GM23338 (cell line): ENCODE measurements around the gene CFAP97. TPM values are rescaled to one million over a fixed set of nuclear protein-coding genes. Genes with fewer than 3 reads are reported as not detected.
"Not testable (repeated sequence)": the region's sequence is repeated elsewhere in the genome, so short reads cannot be mapped to it uniquely, and the experiment has no call there.

Source experiments
- ATAC-seq: fragments of 200-7000 bp; cut with Tn5 transposase; 3 replicates; pipeline ENCODE4 v1.9.1; 2020
- DNase-seq: peaks from one replicate; pipeline ENCODE4 v3.0.0-alpha.2; 2015; ENCODE audit warnings: low spot score
- H2AFZ ChIP-seq: fragments of 200-600 bp; sonication (generic); 2 replicates; pipeline ENCODE4 v1.8.0; 2016; ENCODE audit warnings: antibody characterized with exemption, mild to moderate bottlenecking, moderate library complexity
- H3F3A ChIP-seq: fragments of 200-600 bp; sonication (generic); replicated peaks from 2 replicates; pipeline ENCODE4 v1.8.0; 2017; ENCODE audit warnings: antibody characterized with exemption, mixed run types, low read depth
- H3K27ac ChIP-seq: fragments of 200-600 bp; sonication (generic); 2 replicates; pipeline ENCODE4 v1.6.1; 2016; ENCODE audit warnings: low read depth
- H3K27me3 ChIP-seq: fragments of 200-600 bp; sonication (generic); 2 replicates; pipeline ENCODE4 v1.8.0; 2016; ENCODE audit warnings: mild to moderate bottlenecking, mixed run types, moderate library complexity; ENCODE audit not compliant: insufficient read depth
- H3K36me3 ChIP-seq: fragments of 200-600 bp; sonication (generic); 2 replicates; pipeline ENCODE4 v1.8.0; 2016; ENCODE audit warnings: mild to moderate bottlenecking; ENCODE audit not compliant: insufficient read depth
- H3K4me1 ChIP-seq: fragments of 200-600 bp; sonication (generic); 2 replicates; pipeline ENCODE4 v1.8.0; 2016; ENCODE audit warnings: mild to moderate bottlenecking, moderate library complexity; ENCODE audit not compliant: insufficient read depth
- H3K4me2 ChIP-seq: fragments of 200-600 bp; sonication (generic); 2 replicates; pipeline ENCODE4 v1.7.1; 2017; ENCODE audit warnings: mixed run types
- H3K4me3 ChIP-seq: fragments of 200-600 bp; sonication (generic); 2 replicates; pipeline ENCODE4 v1.6.1; 2016; ENCODE audit warnings: mixed run types
- H3K79me2 ChIP-seq: fragments of 200-600 bp; sonication (generic); replicated peaks from 2 replicates; pipeline ENCODE4 v1.8.0; 2017; ENCODE audit warnings: mild to moderate bottlenecking; ENCODE audit not compliant: insufficient read depth
- H3K9me2 ChIP-seq: fragments of 200-600 bp; sonication (generic); 2 replicates; pipeline ENCODE4 v1.8.0; 2017; ENCODE audit not compliant: insufficient read depth
- H4K20me1 ChIP-seq: fragments of 200-600 bp; sonication (generic); replicated peaks from 2 replicates; pipeline ENCODE4 v1.8.0; 2017; ENCODE audit warnings: mild to moderate bottlenecking; ENCODE audit not compliant: insufficient read depth
- H3K27ac Mint-ChIP-seq: 2 replicates; pipeline ENCODE4 v1.8.0; 2020; ENCODE audit warnings: inconsistent platforms, mild to moderate bottlenecking, moderate library complexity, mixed read lengths
- H3K27me3 Mint-ChIP-seq: 3 replicates; pipeline ENCODE4 v1.8.0; 2022; ENCODE audit warnings: low read depth, mild to moderate bottlenecking, moderate library complexity, mixed read lengths, inconsistent platforms; ENCODE audit not compliant: insufficient read depth, poor library complexity
- H3K36me3 Mint-ChIP-seq: 3 replicates; pipeline ENCODE4 v1.8.0; 2021; ENCODE audit warnings: low read depth, mild to moderate bottlenecking, inconsistent platforms, moderate library complexity, mixed read lengths
- H3K4me1 Mint-ChIP-seq: 3 replicates; pipeline ENCODE4 v1.8.0; 2020; ENCODE audit warnings: mild to moderate bottlenecking, inconsistent platforms, mixed read lengths
- H3K4me3 Mint-ChIP-seq: 3 replicates; pipeline ENCODE4 v1.8.0; 2021; ENCODE audit warnings: moderate library complexity, mild to moderate bottlenecking, inconsistent platforms, mixed read lengths
- H3K9me3 Mint-ChIP-seq: 3 replicates; pipeline ENCODE4 v1.8.0; 2020; ENCODE audit warnings: moderate library complexity, mild to moderate bottlenecking, inconsistent platforms, mixed read lengths
- EZH2 ChIP-seq: fragments of 200-600 bp; sonication (generic); IDR thresholded peaks from one replicate; pipeline ENCODE4 v1.8.0; 2017; ENCODE audit warnings: antibody characterized with exemption, mild to moderate bottlenecking, low read depth; ENCODE audit not compliant: unreplicated experiment
- EZH2phosphoT487 ChIP-seq: fragments of 200-600 bp; sonication (generic); IDR thresholded peaks from one replicate; pipeline ENCODE4 v1.8.1; 2018; ENCODE audit warnings: antibody characterized with exemption; ENCODE audit not compliant: unreplicated experiment
- NANOG ChIP-seq: IDR thresholded peaks from 2 replicates; pipeline ENCODE4 v1.6.1; 2016; ENCODE audit warnings: antibody characterized with exemption, borderline replicate concordance
- POLR2AphosphoS5 ChIP-seq: IDR thresholded peaks from 2 replicates; pipeline ENCODE4 v1.6.1; 2016; ENCODE audit warnings: antibody characterized with exemption, low read depth
- REST ChIP-seq: IDR thresholded peaks from one replicate; pipeline ENCODE4 v1.6.1; 2018; ENCODE audit warnings: antibody characterized with exemption; ENCODE audit not compliant: unreplicated experiment
- STAT1 ChIP-seq: IDR thresholded peaks from one replicate; pipeline ENCODE4 v1.6.1; 2016; ENCODE audit warnings: antibody characterized with exemption; ENCODE audit not compliant: unreplicated experiment
- ZNF114 ChIP-seq: fragments of 250-450 bp; sonication (Bioruptor Pico); IDR thresholded peaks from 2 replicates; pipeline ENCODE4 v1.5.0; 2020; ENCODE audit warnings: mild to moderate bottlenecking, moderate library complexity
- ZNF331 ChIP-seq: fragments of 250-450 bp; sonication (Bioruptor Pico); IDR thresholded peaks from 2 replicates; pipeline ENCODE4 v1.5.0; 2020; ENCODE audit warnings: low read depth, mild to moderate bottlenecking, moderate library complexity
- polyA plus RNA-seq: library from polyadenylated mRNA; unstranded; fragments of >200 nt; fragmentation: Nextera tagmentation; extraction: Ambion mirVana; gene quantifications from 2 replicates; pipeline ENCODE4 v1.2.1, GENCODE V29; 2016
- total RNA-seq: library from RNA; depleted of rRNA; stranded (reverse); fragments of >200 nt; shearing (Covaris generic); gene quantifications from 2 replicates; pipeline ENCODE4 v1.2.3, GENCODE V29; 2014
- TF ChIP-seq, protein P1 (sequence below): IDR thresholded peaks from 2 replicates; pipeline ENCODE4 v1.6.1; 2016; ENCODE audit warnings: antibody characterized with exemption
- TF ChIP-seq, protein P2 (sequence below): fragments of 250-450 bp; sonication (Bioruptor Pico); IDR thresholded peaks from 2 replicates; pipeline ENCODE4 v1.5.0; 2020; ENCODE audit warnings: mild to moderate bottlenecking, moderate library complexity

CFAP97 gene
- total and polyA plus RNA-seq, 2 experiments from 2014 or later, result 37.7 to 73.3 TPM

GRCh38 chr4:185119467-185119866 is 84.3 kb downstream of the CFAP97 start:
- H3K79me2 ChIP-seq, H3K36me3 ChIP-seq, H3K4me3 ChIP-seq, H3K27ac Mint-ChIP-seq, H3K4me2 ChIP-seq, H3K27ac ChIP-seq, DNase-seq, H2AFZ ChIP-seq, H3K9me2 ChIP-seq, ATAC-seq, H3K27me3 ChIP-seq, H3K4me3 Mint-ChIP-seq, H4K20me1 ChIP-seq, H3K9me3 Mint-ChIP-seq, H3F3A ChIP-seq, H3K36me3 Mint-ChIP-seq, H3K27me3 Mint-ChIP-seq: not testable (repeated sequence)
- H3K4me1 Mint-ChIP-seq, result peaks cover 30% of the 10 kb centered on the region
- peaks cover 27% of the 10 kb centered on the region for H3K4me1 ChIP-seq

DNA sequence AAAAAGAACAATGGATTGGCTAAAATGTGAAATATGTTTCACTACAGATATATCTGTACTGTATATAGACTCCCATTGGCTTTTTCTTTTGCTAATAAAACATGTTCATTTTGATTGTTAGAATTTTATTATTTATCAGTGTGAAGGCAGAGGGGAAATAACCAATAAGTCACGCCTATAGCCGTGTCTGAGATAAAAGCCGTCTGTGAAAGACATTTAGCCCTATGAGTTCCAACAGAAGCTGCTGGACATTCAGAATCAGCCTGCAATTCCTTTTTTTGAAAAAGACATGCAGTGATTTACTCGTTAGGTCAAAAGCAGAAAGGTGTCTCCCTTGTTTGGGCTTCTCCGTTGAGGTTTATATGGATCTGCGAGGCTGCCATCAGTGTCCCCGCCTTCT is 84.9 kb downstream of the CFAP97 start:
- no peak overlapping the region for H2AFZ ChIP-seq
- Mint-ChIP-seq H3K27me3 (peaks cover 1% of the 10 kb centered on the region), H3K9me3 (no peaks in the 10 kb centered on the region), H3K36me3 (no peaks in the 10 kb centered on the region), H3K27ac (no peak overlapping the region), H3K4me1 (peaks cover 31% of the 10 kb centered on the region), H3K4me3 (no peak overlapping the region)
- ATAC-seq (no peak), DNase-seq (no peak)
- no peak overlapping the region for H3K4me2 ChIP-seq
- no peaks in the 10 kb centered on the region for H3K36me3 ChIP-seq
- H4K20me1 ChIP-seq, result no peaks in the 10 kb centered on the region
- H3K27me3 ChIP-seq, result no peaks in the 10 kb centered on the region
- no peaks in the 10 kb centered on the region for H3F3A ChIP-seq
- H3K4me3 ChIP-seq, result no peak overlapping the region
- H3K9me2 ChIP-seq, result no peaks in the 10 kb centered on the region
- H3K79me2 ChIP-seq, result no peaks in the 10 kb centered on the region
- no peak overlapping the region for H3K27ac ChIP-seq
- peaks cover 27% of the 10 kb centered on the region for H3K4me1 ChIP-seq
- TF ChIP-seq NANOG, result no peak
- no peak for TF ChIP-seq EZH2phosphoT487
- TF ChIP-seq, protein P1, sequence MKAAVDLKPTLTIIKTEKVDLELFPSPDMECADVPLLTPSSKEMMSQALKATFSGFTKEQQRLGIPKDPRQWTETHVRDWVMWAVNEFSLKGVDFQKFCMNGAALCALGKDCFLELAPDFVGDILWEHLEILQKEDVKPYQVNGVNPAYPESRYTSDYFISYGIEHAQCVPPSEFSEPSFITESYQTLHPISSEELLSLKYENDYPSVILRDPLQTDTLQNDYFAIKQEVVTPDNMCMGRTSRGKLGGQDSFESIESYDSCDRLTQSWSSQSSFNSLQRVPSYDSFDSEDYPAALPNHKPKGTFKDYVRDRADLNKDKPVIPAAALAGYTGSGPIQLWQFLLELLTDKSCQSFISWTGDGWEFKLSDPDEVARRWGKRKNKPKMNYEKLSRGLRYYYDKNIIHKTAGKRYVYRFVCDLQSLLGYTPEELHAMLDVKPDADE, result no peak
- no peak for TF ChIP-seq POLR2AphosphoS5
- no peak for TF ChIP-seq ZNF331 (CRISPR knock-in tag)
- TF ChIP-seq STAT1, result no peak
- TF ChIP-seq REST, result no peak
- TF ChIP-seq, protein P2, sequence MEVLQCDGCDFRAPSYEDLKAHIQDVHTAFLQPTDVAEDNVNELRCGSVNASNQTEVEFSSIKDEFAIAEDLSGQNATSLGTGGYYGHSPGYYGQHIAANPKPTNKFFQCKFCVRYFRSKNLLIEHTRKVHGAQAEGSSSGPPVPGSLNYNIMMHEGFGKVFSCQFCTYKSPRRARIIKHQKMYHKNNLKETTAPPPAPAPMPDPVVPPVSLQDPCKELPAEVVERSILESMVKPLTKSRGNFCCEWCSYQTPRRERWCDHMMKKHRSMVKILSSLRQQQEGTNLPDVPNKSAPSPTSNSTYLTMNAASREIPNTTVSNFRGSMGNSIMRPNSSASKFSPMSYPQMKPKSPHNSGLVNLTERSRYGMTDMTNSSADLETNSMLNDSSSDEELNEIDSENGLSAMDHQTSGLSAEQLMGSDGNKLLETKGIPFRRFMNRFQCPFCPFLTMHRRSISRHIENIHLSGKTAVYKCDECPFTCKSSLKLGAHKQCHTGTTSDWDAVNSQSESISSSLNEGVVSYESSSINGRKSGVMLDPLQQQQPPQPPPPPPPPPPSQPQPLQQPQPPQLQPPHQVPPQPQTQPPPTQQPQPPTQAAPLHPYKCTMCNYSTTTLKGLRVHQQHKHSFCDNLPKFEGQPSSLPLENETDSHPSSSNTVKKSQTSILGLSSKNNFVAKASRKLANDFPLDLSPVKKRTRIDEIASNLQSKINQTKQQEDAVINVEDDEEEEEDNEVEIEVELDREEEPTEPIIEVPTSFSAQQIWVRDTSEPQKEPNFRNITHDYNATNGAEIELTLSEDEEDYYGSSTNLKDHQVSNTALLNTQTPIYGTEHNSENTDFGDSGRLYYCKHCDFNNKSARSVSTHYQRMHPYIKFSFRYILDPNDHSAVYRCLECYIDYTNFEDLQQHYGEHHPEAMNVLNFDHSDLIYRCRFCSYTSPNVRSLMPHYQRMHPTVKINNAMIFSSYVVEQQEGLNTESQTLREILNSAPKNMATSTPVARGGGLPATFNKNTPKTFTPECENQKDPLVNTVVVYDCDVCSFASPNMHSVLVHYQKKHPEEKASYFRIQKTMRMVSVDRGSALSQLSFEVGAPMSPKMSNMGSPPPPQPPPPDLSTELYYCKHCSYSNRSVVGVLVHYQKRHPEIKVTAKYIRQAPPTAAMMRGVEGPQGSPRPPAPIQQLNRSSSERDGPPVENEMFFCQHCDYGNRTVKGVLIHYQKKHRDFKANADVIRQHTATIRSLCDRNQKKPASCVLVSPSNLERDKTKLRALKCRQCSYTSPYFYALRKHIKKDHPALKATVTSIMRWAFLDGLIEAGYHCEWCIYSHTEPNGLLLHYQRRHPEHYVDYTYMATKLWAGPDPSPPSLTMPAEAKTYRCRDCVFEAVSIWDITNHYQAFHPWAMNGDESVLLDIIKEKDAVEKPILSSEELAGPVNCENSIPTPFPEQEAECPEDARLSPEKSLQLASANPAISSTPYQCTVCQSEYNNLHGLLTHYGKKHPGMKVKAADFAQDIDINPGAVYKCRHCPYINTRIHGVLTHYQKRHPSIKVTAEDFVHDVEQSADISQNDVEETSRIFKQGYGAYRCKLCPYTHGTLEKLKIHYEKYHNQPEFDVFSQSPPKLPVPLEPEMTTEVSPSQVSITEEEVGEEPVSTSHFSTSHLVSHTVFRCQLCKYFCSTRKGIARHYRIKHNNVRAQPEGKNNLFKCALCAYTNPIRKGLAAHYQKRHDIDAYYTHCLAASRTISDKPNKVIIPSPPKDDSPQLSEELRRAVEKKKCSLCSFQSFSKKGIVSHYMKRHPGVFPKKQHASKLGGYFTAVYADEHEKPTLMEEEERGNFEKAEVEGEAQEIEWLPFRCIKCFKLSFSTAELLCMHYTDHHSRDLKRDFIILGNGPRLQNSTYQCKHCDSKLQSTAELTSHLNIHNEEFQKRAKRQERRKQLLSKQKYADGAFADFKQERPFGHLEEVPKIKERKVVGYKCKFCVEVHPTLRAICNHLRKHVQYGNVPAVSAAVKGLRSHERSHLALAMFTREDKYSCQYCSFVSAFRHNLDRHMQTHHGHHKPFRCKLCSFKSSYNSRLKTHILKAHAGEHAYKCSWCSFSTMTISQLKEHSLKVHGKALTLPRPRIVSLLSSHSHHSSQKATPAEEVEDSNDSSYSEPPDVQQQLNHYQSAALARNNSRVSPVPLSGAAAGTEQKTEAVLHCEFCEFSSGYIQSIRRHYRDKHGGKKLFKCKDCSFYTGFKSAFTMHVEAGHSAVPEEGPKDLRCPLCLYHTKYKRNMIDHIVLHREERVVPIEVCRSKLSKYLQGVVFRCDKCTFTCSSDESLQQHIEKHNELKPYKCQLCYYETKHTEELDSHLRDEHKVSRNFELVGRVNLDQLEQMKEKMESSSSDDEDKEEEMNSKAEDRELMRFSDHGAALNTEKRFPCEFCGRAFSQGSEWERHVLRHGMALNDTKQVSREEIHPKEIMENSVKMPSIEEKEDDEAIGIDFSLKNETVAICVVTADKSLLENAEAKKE, result no peak
- TF ChIP-seq ZNF114 (CRISPR knock-in tag), result no peak
- no peak for TF ChIP-seq EZH2
